Measurements from ENCODE around the gene NMRK2.
"Not testable (repeated sequence)": the region's sequence is repeated elsewhere in the genome, so short reads cannot be mapped to it uniquely, and the experiment has no call there.

The NMRK2 gene

GRCh38 chr19:3914199-3914598 lies 18.7 kb upstream of the NMRK2 start:
- no peak for TF ChIP-seq ZNF274 (IDR thresholded peaks at IDR 0.05; ENCODE audit: low read depth, low read length)
- H3K4me3 ChIP-seq (ENCODE audit: low read length): no peak overlapping the region

GRCh38 chr19:3916033-3916432 lies 16.8 kb upstream of the NMRK2 start:
- no peak overlapping the region for H3K4me3 ChIP-seq (ENCODE audit: low read length)
- no peak for TF ChIP-seq ZNF274 (IDR thresholded peaks at IDR 0.05; ENCODE audit: low read depth, low read length)

GRCh38 chr19:3919793-3920192 lies 13.1 kb upstream of the NMRK2 start:
- H3K4me3 ChIP-seq (ENCODE audit: low read length): no peak overlapping the region
- no peak for TF ChIP-seq ZNF274 (IDR thresholded peaks at IDR 0.05; ENCODE audit: low read depth, low read length)

GRCh38 chr19:3923096-3923758 lies 9.6 kb upstream of the NMRK2 start:
- TF ChIP-seq ZNF274 (IDR thresholded peaks at IDR 0.05; ENCODE audit: low read depth, low read length): no peak
- no peak overlapping the region for H3K4me3 ChIP-seq (ENCODE audit: low read length)

- TF ChIP-seq ZNF274 (IDR thresholded peaks at IDR 0.05; ENCODE audit: low read depth, low read length): no peak
Measured at GRCh38 chr19:3923912-3924311, 9.0 kb upstream of the NMRK2 start.

GRCh38 chr19:3931041-3931440 lies 1.8 kb upstream of the NMRK2 start:
- no peak overlapping the region for H3K4me3 ChIP-seq (ENCODE audit: low read length)
- TF ChIP-seq ZNF274 (IDR thresholded peaks at IDR 0.05; ENCODE audit: low read depth, low read length): no peak

More at GRCh38 chr19:3923912-3924311, 9.0 kb upstream of the NMRK2 start:
- no peak overlapping the region for H3K4me3 ChIP-seq (ENCODE audit: low read length)

GRCh38 chr19:3936506-3937442 lies 3.9 kb downstream of the NMRK2 start:
- TF ChIP-seq ZNF274 (IDR thresholded peaks at IDR 0.05; ENCODE audit: low read depth, low read length): no peak
- no peak overlapping the region for H3K4me3 ChIP-seq (ENCODE audit: low read length)

GRCh38 chr19:3938300-3938950 lies 5.6 kb downstream of the NMRK2 start:
- H3K4me3 ChIP-seq (ENCODE audit: low read length): not testable (repeated sequence)

GRCh38 chr19:3942790-3943409 lies 10.0 kb downstream of the NMRK2 start:
- TF ChIP-seq ZNF274 (IDR thresholded peaks at IDR 0.05; ENCODE audit: low read depth, low read length): no peak
- H3K4me3 ChIP-seq (ENCODE audit: low read length): no peak overlapping the region

- H3K4me3 ChIP-seq (ENCODE audit: low read length): no peak overlapping the region
- no peak for TF ChIP-seq ZNF274 (IDR thresholded peaks at IDR 0.05; ENCODE audit: low read depth, low read length)
Measured at GRCh38 chr19:3944018-3944721, 11.3 kb downstream of the NMRK2 start.

GRCh38 chr19:3945838-3946237 lies 13.0 kb downstream of the NMRK2 start:
- H3K4me3 ChIP-seq (ENCODE audit: low read length): no peak overlapping the region
- TF ChIP-seq ZNF274 (IDR thresholded peaks at IDR 0.05; ENCODE audit: low read depth, low read length): no peak

GRCh38 chr19:3947316-3947933 lies 14.6 kb downstream of the NMRK2 start:
- not testable (repeated sequence) for H3K4me3 ChIP-seq (ENCODE audit: low read length)

GRCh38 chr19:3949294-3949693 lies 16.4 kb downstream of the NMRK2 start:
- no peak overlapping the region for H3K4me3 ChIP-seq (ENCODE audit: low read length)
- no peak for TF ChIP-seq ZNF274 (IDR thresholded peaks at IDR 0.05; ENCODE audit: low read depth, low read length)

Measured in GM08714 (cell line).